ENCODE measurements around the gene PRKG1.

GRCh38 chr10:52027055-52027705 is 952.9 kb downstream of the PRKG1 start:
- TF ChIP-seq CTCF (IDR thresholded peaks at IDR 0.05) (no peak), ZFX (IDR thresholded peaks at IDR 0.05; ENCODE audit: borderline replicate concordance) (no peak)
